ENCODE data around the gene PTPN2.

PTPN2 gene

DNA sequence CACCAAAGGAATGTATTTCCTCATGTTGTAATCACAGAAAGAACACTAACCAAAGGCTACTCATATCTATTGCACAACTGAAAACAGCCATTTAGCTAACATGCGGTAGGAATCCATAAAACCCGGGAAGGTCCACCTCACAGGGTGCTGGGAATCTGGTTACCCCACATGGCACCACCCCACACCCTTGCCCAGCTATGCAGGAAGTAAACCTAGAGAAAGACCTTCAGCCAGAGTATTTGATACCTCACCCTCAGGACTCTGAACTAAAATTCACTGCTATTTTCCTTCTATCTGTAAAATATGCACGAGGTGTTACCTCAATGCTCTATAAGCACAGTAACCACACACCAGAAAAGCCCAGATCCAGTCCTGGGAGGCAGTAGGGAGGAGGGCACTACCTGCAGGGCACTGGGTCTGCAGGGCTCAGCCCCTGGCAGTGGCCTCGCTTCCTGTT lies 45.8 kb downstream of the PTPN2 start:
- DNase-seq (ENCODE audit: low spot score), result no peak
- TF ChIP-seq CTCF (IDR thresholded peaks at IDR 0.05; ENCODE audit: extremely low read depth, missing control alignments), result no peak

- DNase-seq (ENCODE audit: low spot score), result no peak
- no peak for TF ChIP-seq CTCF (IDR thresholded peaks at IDR 0.05; ENCODE audit: extremely low read depth, missing control alignments)
Observed at GRCh38 chr18:12837747-12838146, 46.3 kb downstream of the PTPN2 start.

DNA sequence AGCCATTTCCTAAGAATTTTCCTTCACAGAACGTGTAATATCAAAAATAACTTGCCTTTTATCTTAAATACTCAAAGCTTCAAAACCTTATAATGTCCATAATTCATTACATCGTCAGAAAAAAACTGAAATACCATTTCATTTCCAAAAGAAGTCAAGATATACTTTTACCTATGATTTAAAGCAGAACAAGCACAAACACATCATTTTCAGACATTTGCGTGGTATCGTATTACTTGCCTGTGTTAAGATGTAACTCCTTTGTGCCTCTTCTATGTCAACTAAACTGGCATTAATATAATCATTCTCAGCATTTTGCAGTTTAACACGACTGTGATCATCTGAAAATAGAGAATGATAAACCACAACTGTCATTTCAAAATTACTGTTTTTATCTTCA lies 47.5 kb downstream of the PTPN2 start:
- no peak for DNase-seq (ENCODE audit: low spot score)
- TF ChIP-seq CTCF (IDR thresholded peaks at IDR 0.05; ENCODE audit: extremely low read depth, missing control alignments), result no peak

GRCh38 chr18:12828116-12829051 lies 55.7 kb downstream of the PTPN2 start:
- no peak for TF ChIP-seq CTCF (IDR thresholded peaks at IDR 0.05; ENCODE audit: extremely low read depth, missing control alignments)
- DNase-seq (ENCODE audit: low spot score), result no peak

- no peak for DNase-seq (ENCODE audit: low spot score)
- TF ChIP-seq CTCF (IDR thresholded peaks at IDR 0.05; ENCODE audit: extremely low read depth, missing control alignments), result no peak
Observed at GRCh38 chr18:12827588-12827987, 56.4 kb downstream of the PTPN2 start.

DNA sequence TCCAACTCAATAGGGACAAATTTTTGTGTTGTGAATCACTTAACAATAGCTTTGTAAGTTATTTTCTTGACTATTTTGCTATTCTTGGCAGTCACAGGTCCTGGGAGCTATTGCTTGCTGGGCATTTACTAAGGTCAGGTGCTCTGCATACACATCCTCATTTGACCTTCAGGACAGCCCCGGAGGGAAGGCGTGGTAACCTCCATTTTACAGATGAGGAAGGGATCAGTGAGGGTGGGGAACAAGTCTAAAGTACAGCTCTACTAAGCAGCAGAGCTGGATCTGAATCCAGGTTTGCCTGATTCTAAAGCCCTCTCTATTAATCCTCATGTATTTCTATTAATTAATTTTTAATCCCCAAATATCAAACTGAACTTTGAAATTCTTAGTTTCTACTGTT lies 58.8 kb downstream of the PTPN2 start:
- no peak for TF ChIP-seq CTCF (IDR thresholded peaks at IDR 0.05; ENCODE audit: extremely low read depth, missing control alignments)

GRCh38 chr18:12823892-12824291 lies 60.1 kb downstream of the PTPN2 start:
- DNase-seq (ENCODE audit: low spot score), result no peak
- TF ChIP-seq CTCF (IDR thresholded peaks at IDR 0.05; ENCODE audit: extremely low read depth, missing control alignments), result no peak

More for the DNA sequence above, 58.8 kb downstream of the PTPN2 start:
- no peak for DNase-seq (ENCODE audit: low spot score)

Measured in GM20000 (cell line).